Measurements from ENCODE around the gene NT5M.

NT5M gene

DNA sequence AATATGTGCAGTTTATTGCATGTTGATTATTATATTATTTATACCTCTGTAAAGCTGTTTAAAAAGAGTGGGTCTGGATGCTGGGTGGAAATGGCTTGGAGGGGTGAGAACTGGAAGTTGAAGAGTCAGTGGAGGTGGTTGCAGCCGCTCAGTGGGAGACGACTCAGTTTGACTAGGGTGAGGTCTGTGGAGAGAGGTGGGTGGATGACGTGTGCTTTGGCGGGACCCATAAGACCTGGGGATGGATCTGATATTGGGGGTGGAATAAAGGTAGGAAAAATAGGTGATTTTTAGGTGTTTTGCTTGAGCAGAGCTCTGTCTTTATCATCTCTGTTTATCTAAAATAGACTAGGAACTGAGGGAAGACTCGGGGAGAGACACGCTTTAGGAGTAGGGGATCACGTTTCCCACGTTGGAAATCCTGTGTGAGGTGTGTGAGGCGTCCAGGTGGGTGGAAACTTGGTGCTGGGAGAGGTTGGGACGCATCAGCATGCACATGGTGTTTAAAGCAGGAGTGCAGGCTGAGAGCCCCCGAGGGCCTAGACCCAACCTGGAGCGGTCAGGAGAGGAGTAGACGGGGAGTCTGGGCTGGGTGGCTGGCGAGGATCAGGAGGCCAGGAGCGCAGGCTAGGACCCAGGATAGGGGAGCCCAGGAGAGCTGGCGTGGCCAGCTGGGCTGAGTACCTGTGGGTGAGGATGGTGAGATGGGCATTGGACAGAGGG, 17.2 kb downstream of the NT5M start:
- Histone ChIP-seq H3K27me3 (ENCODE audit: control insufficient read depth, insufficient read depth, low read length) (no peaks in the 10 kb centered on the region), H3K9ac (no peak overlapping the region), H3K4me1 (no peaks in the 10 kb centered on the region), H3K4me3 (ENCODE audit: low read depth, low read length) (no peak overlapping the region), H2AFZ (no peak overlapping the region), H3K36me3 (ENCODE audit: control insufficient read depth, insufficient read depth, low read length) (no peaks in the 10 kb centered on the region), H3K4me2 (ENCODE audit: low read length) (no peak overlapping the region), H3K9me3 (ENCODE audit: control insufficient read depth, low read length) (no peaks in the 10 kb centered on the region), H3K79me2 (no peaks in the 10 kb centered on the region), H3K27ac (no peak overlapping the region)
- TF ChIP-seq, protein P1, sequence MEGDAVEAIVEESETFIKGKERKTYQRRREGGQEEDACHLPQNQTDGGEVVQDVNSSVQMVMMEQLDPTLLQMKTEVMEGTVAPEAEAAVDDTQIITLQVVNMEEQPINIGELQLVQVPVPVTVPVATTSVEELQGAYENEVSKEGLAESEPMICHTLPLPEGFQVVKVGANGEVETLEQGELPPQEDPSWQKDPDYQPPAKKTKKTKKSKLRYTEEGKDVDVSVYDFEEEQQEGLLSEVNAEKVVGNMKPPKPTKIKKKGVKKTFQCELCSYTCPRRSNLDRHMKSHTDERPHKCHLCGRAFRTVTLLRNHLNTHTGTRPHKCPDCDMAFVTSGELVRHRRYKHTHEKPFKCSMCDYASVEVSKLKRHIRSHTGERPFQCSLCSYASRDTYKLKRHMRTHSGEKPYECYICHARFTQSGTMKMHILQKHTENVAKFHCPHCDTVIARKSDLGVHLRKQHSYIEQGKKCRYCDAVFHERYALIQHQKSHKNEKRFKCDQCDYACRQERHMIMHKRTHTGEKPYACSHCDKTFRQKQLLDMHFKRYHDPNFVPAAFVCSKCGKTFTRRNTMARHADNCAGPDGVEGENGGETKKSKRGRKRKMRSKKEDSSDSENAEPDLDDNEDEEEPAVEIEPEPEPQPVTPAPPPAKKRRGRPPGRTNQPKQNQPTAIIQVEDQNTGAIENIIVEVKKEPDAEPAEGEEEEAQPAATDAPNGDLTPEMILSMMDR (IDR thresholded peaks at IDR 0.05) = no peak

DNA sequence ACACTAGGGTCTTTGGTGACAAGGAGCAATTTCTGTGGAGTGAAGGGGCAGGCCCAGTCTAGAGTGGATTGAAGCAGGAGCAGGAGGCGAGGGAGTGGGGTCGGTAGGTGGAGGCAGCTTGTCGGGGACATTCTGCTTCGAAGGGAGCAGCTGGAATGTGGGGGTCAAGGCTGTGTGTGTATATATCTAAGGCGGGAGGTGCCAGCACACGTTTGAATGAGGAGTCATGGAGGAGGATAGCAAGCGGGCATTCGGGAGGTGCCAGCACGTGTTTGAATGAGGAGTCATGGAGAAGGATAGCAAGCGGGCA, 17.7 kb downstream of the NT5M start:
- no peak overlapping the region for H3K9ac ChIP-seq
- H3K36me3 ChIP-seq (ENCODE audit: control insufficient read depth, insufficient read depth, low read length) = no peaks in the 10 kb centered on the region
- TF ChIP-seq, protein P1 (IDR thresholded peaks at IDR 0.05) = no peak
- H3K27ac ChIP-seq = no peak overlapping the region
- H3K79me2 ChIP-seq = no peaks in the 10 kb centered on the region
- H3K9me3 ChIP-seq (ENCODE audit: control insufficient read depth, low read length) = no peaks in the 10 kb centered on the region
- H3K4me2 ChIP-seq (ENCODE audit: low read length) = no peak overlapping the region
- no peaks in the 10 kb centered on the region for H3K27me3 ChIP-seq (ENCODE audit: control insufficient read depth, insufficient read depth, low read length)
- no peak overlapping the region for H3K4me3 ChIP-seq (ENCODE audit: low read depth, low read length)
- H3K4me1 ChIP-seq = no peaks in the 10 kb centered on the region
- no peak overlapping the region for H2AFZ ChIP-seq

DNA sequence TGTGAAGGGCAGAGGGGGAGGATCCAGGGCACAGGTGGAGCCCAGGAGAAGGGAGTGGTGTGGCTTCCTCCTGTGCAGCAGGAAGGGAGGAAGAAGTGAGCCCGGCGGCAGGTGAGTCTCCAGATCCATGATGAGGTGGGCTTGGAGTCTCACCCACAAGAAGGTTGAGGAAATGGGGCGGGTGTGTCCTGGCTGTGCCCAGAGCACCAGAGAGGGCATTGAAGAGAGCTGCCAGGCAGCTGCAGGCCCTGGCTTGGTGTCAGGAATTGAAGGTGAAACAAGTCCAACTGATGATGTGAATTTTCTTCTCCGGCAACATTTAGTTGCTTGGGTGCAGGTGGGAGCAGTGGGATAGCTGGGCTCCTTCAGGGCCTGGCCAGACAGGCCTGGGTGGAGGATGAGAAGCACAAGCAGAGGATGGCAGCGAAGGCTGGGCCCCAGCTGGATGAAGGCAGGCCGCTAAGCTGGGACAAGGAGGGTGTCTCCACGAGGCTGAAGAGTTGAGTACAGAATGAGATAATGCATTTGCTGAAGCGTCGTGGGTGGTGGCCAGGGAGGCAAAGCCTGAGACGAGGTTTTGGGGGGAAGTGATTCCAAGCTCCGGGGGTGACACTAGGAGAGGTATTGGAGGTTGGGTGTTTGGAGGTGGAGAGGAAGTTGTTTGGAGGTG, 18.3 kb downstream of the NT5M start:
- Histone ChIP-seq H3K4me1 (no peaks in the 10 kb centered on the region), H3K9me3 (ENCODE audit: control insufficient read depth, low read length) (no peaks in the 10 kb centered on the region), H2AFZ (no peak overlapping the region), H3K27ac (no peak overlapping the region), H3K27me3 (ENCODE audit: control insufficient read depth, insufficient read depth, low read length) (no peaks in the 10 kb centered on the region), H3K4me2 (ENCODE audit: low read length) (no peak overlapping the region), H3K4me3 (ENCODE audit: low read depth, low read length) (no peak overlapping the region), H3K79me2 (no peaks in the 10 kb centered on the region), H3K9ac (no peak overlapping the region), H3K36me3 (ENCODE audit: control insufficient read depth, insufficient read depth, low read length) (no peaks in the 10 kb centered on the region)
- TF ChIP-seq, protein P1 (IDR thresholded peaks at IDR 0.05) = no peak

DNA sequence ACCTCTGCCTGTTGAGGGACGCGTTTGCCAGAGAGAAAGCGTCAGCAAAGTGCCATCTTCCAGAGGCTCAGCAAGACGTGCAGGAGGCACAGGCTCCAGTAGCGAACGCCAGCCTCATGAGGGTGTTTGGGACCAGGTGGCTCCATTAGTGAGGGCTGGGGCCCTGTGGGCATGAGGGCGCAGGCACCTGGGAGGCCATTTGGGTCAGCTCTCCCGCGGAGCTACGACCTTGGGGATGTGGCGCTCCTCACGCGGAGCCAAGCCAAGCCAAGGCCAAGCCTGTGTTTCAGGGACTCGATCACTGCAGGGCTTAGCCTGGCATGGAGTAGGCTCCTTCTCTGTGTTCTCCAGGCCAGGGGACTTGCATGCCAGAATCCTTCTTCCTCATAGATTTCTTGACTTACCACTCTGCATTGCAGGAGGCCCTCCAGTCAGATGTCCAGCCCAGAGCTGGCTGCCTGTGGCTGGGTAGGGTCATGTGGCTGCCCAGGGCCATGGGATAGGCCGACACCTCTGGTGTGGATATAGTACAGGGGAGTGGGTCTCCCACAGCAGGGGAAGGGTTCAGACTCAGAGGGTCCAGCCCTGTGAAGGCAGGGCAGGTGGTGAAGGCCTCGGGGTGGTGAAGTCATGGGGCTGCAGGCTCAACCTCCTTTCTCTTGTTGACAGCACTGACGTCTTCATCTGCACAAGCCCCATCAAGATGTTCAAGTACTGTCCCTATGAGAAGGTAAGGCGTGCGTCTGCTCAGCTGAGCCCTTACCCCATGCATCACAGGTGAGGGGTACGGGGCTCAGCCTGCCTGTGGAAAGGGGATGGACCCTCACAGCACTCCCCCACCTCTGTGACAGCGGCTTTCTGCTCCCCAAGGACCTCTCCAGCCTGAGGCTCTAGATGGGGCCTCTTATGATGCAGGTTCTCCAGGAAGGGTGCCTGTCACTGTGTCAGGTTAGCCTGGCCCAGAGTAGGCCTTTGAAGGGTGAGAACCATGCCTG, 19.6 kb downstream of the NT5M start:
- Histone ChIP-seq H3K79me2 (no peaks in the 10 kb centered on the region), H3K27ac (no peak overlapping the region), H3K36me3 (ENCODE audit: control insufficient read depth, insufficient read depth, low read length) (no peaks in the 10 kb centered on the region), H3K9me3 (ENCODE audit: control insufficient read depth, low read length) (no peaks in the 10 kb centered on the region), H2AFZ (no peak overlapping the region), H3K4me3 (ENCODE audit: low read depth, low read length) (no peak overlapping the region), H3K9ac (no peak overlapping the region), H3K4me2 (ENCODE audit: low read length) (no peak overlapping the region), H3K27me3 (ENCODE audit: control insufficient read depth, insufficient read depth, low read length) (no peaks in the 10 kb centered on the region), H3K4me1 (no peaks in the 10 kb centered on the region)
- TF ChIP-seq, protein P1 (IDR thresholded peaks at IDR 0.05) = no peak

Measured in parathyroid adenoma (tissue), 2 donors.